ENCODE data around the gene EN1.
A peak's percentile ranks its signal among the peaks of the same experiment; 100 is the strongest.

The EN1 gene

GRCh38 chr2:118855451-118856279 is 8.2 kb upstream of the EN1 start:
- peak; percentile 64 to 80 (median 72) for DNase-seq

GRCh38 chr2:118854507-118855345 is 7.3 kb upstream of the EN1 start:
- no peak for DNase-seq

- no peak for DNase-seq
Observed at GRCh38 chr2:118853651-118854291, 6.3 kb upstream of the EN1 start.

GRCh38 chr2:118853129-118853640 is 5.7 kb upstream of the EN1 start:
- no peak for DNase-seq

GRCh38 chr2:118852605-118853128 is 5.2 kb upstream of the EN1 start:
- no peak for DNase-seq

- no peak for DNase-seq
Observed at GRCh38 chr2:118851650-118852049, 4.2 kb upstream of the EN1 start.

- DNase-seq = no peak
Observed at GRCh38 chr2:118850901-118851415, 3.5 kb upstream of the EN1 start.

- no peak for DNase-seq
Observed at GRCh38 chr2:118850168-118850900, 2.9 kb upstream of the EN1 start.

- no peak for DNase-seq
Observed at GRCh38 chr2:118849226-118850167, 2.0 kb upstream of the EN1 start.

- DNase-seq = no peak
Observed at GRCh38 chr2:118848381-118849225, 1.2 kb upstream of the EN1 start.

- no peak for DNase-seq
Observed at GRCh38 chr2:118847762-118848172, 319 bp upstream of the EN1 start.

GRCh38 chr2:118846442-118846952 is 951 bp downstream of the EN1 start:
- no peak for DNase-seq

GRCh38 chr2:118845522-118846441 is 1.7 kb downstream of the EN1 start:
- no peak for DNase-seq

GRCh38 chr2:118845005-118845521 is 2.4 kb downstream of the EN1 start:
- DNase-seq = no peak

- no peak for DNase-seq
Observed at GRCh38 chr2:118844261-118845004, 3.0 kb downstream of the EN1 start.

- DNase-seq = no peak
Observed at GRCh38 chr2:118843483-118844132, 3.8 kb downstream of the EN1 start.
